Tibial nerve (tissue), 4 donors: ENCODE data around the gene LGI4. TPM values are rescaled to one million over a fixed set of nuclear protein-coding genes. Genes with fewer than 3 reads are reported as not detected.

Experiments
- DNase-seq, 2 donors: peaks; one replicate each; pipeline ENCODE4 v3.0.0-alpha.2; 2019; ENCODE audit warnings: low spot score in 2 of 2
- H3K27ac ChIP-seq, 4 donors: fragments of 200-600 bp; sonication (generic) in 3 of 4; one replicate each; pipeline ENCODE4 v1.5.1; 2017 to 2019; ENCODE audit warnings: mild to moderate bottlenecking in 1 of 4
- H3K27me3 ChIP-seq, 2 donors: fragments of 200-600 bp; sonication (generic) in 1 of 2; one replicate each; pipeline versions ENCODE4 v1.5.1 to v1.6.0; 2017 to 2019
- H3K36me3 ChIP-seq, 3 donors: fragments of 200-600 bp; sonication (generic); one replicate each; pipeline ENCODE4 v1.5.1; 2018 to 2019
- H3K4me1 ChIP-seq, 4 donors: fragments of 200-600 bp; sonication (generic) in 3 of 4; one replicate each; pipeline ENCODE4 v1.5.1; 2017 to 2019
- H3K4me3 ChIP-seq, 4 donors: fragments of 200-600 bp; sonication (generic) in 3 of 4; one replicate each; pipeline ENCODE4 v1.5.1; 2017 to 2019; ENCODE audit warnings: mild to moderate bottlenecking in 1 of 4, moderate library complexity in 1 of 4
- H3K9me3 ChIP-seq, 4 donors: fragments of 200-600 bp; sonication (generic) in 3 of 4; one replicate each; pipeline ENCODE4 v1.5.1; 2017 to 2019
- EP300 ChIP-seq, 2 donors: sonication (generic); formaldehyde crosslinking; IDR thresholded peaks; one replicate each; pipeline ENCODE4 v1.6.1; 2017; ENCODE audit warnings: antibody characterized with exemption in 2 of 2, mild to moderate bottlenecking in 1 of 2
- POLR2A ChIP-seq, 2 donors: fragments of 450-650 bp; IDR thresholded peaks; one replicate each; pipeline ENCODE4 v1.6.1; 2017; ENCODE audit warnings: antibody characterized with exemption in 2 of 2, mild to moderate bottlenecking in 2 of 2, moderate library complexity in 2 of 2
- WGBS, 2 donors: methylation state at CpG; one replicate each; pipeline ENCODE4 v1.1.5; 2018; 5-methylcytosine and 5-hydroxymethylcytosine counted together
- total RNA-seq, 4 donors: library from RNA; depleted of rRNA; stranded (reverse); fragments of >200 nt; gene quantifications; one replicate each; pipeline ENCODE4 v1.1.0, GENCODE V29; 2016
- TF ChIP-seq, protein P1 (sequence below), 5 experiments: fragments of 200-600 bp in 3 of 5; fragments of 450-650 bp in 2 of 5; sonication (generic) in 3 of 5; IDR thresholded peaks; one replicate each; pipeline ENCODE4 v1.5.1; 2016 to 2019; ENCODE audit warnings: antibody characterized with exemption in 5 of 5, mild to moderate bottlenecking in 3 of 5, moderate library complexity in 2 of 5

Gene LGI4
- total RNA-seq, 4 donors from 2014 or later, result 207 to 323 (median 302) TPM

DNA sequence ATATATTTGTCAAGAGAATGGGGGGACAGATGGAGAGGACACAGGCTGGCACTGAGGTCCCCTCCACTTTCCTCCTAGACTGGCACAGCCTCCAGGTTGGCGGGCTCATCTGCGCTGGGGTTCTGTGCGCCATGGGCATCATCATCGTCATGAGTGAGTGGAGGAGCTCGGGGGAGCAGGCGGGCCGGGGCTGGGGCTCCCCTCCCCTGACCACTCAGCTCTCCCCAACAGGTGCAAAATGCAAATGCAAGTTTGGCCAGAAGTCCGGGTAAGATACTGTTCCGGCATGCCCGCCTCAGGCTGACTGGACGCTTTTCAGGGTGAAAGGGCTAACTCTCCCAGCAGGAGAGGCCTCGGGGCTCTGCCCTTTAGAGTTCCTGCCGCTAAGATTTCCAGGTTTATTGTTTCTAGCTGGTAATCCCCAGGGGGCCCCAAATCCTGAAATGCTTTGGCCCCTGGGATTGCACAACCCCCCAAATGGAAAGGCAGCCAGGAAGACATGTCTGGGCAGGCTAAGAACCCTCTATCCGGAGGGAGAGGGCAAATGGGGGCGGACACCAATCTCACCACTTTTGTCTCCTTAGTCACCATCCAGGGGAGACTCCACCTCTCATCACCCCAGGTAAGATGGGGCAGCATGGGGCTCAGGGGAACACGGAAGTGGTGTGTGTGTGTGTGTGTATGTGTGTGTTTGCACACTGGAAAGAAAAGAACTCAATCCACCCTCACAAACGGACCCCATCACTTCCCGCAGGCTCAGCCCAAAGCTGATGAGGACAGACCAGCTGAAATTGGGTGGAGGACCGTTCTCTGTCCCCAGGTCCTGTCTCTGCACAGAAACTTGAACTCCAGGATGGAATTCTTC lies 11.9 kb downstream of the LGI4 start:
- 63 to 65% methylated on average over 18 to 19 of the region's 19 CpGs for WGBS, 2 donors
- Histone ChIP-seq H3K9me3 (no peaks in the 10 kb centered on the region), H3K4me1 (peaks cover 0 to 99% (median 74%) of the 10 kb centered on the region in 4 donors), H3K36me3 (no peaks in the 10 kb centered on the region), H3K27ac (peak overlapping the region; percentile 82 to 99 (median 90)), H3K4me3 (peak overlapping the region in 1 of 4 donors; percentile 6), H3K27me3 (no peaks in the 10 kb centered on the region)
- TF ChIP-seq, protein P1, sequence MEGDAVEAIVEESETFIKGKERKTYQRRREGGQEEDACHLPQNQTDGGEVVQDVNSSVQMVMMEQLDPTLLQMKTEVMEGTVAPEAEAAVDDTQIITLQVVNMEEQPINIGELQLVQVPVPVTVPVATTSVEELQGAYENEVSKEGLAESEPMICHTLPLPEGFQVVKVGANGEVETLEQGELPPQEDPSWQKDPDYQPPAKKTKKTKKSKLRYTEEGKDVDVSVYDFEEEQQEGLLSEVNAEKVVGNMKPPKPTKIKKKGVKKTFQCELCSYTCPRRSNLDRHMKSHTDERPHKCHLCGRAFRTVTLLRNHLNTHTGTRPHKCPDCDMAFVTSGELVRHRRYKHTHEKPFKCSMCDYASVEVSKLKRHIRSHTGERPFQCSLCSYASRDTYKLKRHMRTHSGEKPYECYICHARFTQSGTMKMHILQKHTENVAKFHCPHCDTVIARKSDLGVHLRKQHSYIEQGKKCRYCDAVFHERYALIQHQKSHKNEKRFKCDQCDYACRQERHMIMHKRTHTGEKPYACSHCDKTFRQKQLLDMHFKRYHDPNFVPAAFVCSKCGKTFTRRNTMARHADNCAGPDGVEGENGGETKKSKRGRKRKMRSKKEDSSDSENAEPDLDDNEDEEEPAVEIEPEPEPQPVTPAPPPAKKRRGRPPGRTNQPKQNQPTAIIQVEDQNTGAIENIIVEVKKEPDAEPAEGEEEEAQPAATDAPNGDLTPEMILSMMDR (IDR thresholded peaks at IDR 0.05), result no peak
- TF ChIP-seq EP300 (IDR thresholded peaks at IDR 0.05) (no peak), POLR2A (IDR thresholded peaks at IDR 0.05) (no peak)
- no peak for DNase-seq

DNA sequence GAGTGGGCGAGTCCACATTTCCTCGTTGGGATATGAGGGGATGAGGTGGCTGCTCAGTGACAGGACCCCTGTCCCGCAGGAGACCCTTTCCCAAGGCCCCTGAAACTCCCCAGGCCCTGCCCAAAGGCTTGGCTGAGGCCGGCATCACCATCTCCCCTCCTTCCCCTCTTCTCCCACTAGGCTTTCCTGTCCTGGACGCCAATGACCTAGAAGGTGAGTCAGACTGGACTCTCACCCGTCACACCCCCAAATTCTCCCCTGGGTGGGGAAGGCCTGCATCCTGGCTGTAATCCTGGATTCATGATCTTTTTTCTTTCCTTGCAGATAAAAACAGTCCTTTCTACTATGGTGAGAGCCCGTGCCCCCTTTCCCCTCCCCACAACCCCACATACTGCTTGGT lies 14.0 kb downstream of the LGI4 start:
- Histone ChIP-seq H3K4me3 (no peak overlapping the region), H3K4me1 (peaks cover 0 to 99% (median 63%) of the 10 kb centered on the region in 4 donors), H3K27ac (peak overlapping the region; percentile 82 to 99 (median 90)), H3K27me3 (no peaks in the 10 kb centered on the region), H3K36me3 (no peaks in the 10 kb centered on the region), H3K9me3 (no peaks in the 10 kb centered on the region)
- TF ChIP-seq EP300 (IDR thresholded peaks at IDR 0.05), result no peak
- TF ChIP-seq POLR2A (IDR thresholded peaks at IDR 0.05), result no peak
- TF ChIP-seq, protein P1 (IDR thresholded peaks at IDR 0.05), result no peak
- WGBS, 2 donors, result 53 to 63% methylated on average over 7 of the region's 7 CpGs
- no peak for DNase-seq

DNA sequence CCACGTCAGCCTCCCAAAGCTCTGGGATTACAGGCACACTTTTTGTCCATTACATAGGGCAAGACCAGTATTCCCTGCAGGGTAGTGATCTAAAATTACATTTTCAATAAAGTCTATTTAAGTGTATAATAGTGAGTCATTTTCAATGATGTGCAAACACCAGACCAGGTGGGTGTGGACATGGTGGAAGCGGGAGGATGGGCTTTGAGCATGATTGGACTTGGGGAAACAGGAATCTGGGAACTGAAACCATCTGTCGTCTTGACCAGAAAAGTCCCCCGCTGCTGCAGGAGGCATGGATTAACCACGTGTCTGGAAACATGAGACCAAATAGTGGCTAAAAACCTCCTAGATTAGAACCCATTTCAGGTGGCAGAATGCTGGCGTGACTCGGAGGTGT lies 14.4 kb downstream of the LGI4 start:
- Histone ChIP-seq H3K27ac (peak overlapping the region; percentile 82 to 99 (median 90)), H3K27me3 (no peaks in the 10 kb centered on the region), H3K4me1 (peaks cover 0 to 99% (median 59%) of the 10 kb centered on the region in 4 donors), H3K9me3 (no peaks in the 10 kb centered on the region), H3K4me3 (no peak overlapping the region), H3K36me3 (no peaks in the 10 kb centered on the region)
- DNase-seq, result peak in 1 of 2 donors; percentile 61
- WGBS, 2 donors, result 46 to 56% methylated on average over 7 of the region's 7 CpGs
- TF ChIP-seq, protein P1 (IDR thresholded peaks at IDR 0.05), result no peak
- peak in 1 of 2 donors; percentile 70 for TF ChIP-seq EP300 (IDR thresholded peaks at IDR 0.05)
- TF ChIP-seq POLR2A (IDR thresholded peaks at IDR 0.05), result peak in 1 of 2 donors; percentile 18

DNA sequence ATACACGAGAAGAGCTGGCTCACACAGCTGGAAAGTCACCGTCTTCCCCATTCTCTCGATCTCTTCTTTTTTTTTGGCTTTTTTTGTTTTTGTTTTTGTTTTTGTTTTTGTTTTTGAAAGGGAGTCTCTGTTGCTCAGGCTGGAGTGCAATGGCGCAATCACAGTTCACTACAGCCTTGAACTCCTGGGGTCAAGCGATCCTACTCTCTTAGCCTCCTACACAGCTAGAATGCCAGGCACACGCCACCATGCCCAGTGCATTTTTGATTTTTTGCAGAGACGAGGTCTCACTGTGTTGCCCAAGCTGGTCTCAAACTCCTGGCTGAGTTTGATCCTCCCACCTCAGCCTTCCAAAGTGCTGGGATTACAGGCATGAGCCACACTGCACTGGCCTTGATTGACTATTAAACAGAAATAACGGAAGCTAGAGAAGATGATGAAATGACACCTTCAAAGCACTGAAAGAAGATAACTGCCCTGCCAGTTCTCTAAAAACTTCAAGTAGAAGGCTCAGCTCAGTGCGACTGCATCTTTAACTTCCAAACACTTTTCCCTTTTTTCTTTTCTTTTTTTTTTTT lies 15.2 kb downstream of the LGI4 start:
- no peak overlapping the region for H3K4me3 ChIP-seq
- no peaks in the 10 kb centered on the region for H3K27me3 ChIP-seq
- no peaks in the 10 kb centered on the region for H3K9me3 ChIP-seq
- peak overlapping the region; percentile 82 to 99 (median 90) for H3K27ac ChIP-seq
- DNase-seq, result no peak
- WGBS, 2 donors, result 42 to 61% methylated on average over 9 of the region's 9 CpGs
- peak in 1 of 2 donors; percentile 56 for TF ChIP-seq EP300 (IDR thresholded peaks at IDR 0.05)
- TF ChIP-seq POLR2A (IDR thresholded peaks at IDR 0.05), result no peak
- TF ChIP-seq, protein P1 (IDR thresholded peaks at IDR 0.05), result no peak
- peaks cover 0 to 99% (median 55%) of the 10 kb centered on the region in 4 donors for H3K4me1 ChIP-seq
- no peaks in the 10 kb centered on the region for H3K36me3 ChIP-seq

DNA sequence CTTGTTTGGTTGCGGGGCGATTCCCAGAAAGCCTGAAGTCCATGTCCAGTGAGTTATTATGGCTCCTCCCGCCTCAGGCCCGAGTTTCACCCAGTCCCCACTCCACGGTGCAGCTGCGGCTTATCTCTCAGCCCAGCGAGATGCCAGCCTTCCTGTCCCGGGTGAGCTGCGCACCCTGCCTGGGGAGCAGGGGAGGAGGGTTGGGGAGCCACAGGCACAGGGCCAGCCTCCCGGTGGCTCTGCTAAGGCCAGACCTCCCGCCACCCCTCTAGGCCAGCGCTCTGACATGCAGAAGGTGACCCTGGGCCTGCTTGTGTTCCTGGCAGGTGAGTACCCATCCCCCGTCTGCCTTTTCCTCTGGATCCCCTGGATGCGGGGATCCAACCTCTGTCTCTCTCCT lies 15.8 kb downstream of the LGI4 start:
- Histone ChIP-seq H3K4me1 (peaks cover 0 to 99% (median 53%) of the 10 kb centered on the region in 4 donors), H3K4me3 (no peak overlapping the region), H3K9me3 (no peaks in the 10 kb centered on the region), H3K36me3 (no peaks in the 10 kb centered on the region), H3K27ac (peak overlapping the region; percentile 82 to 99 (median 90)), H3K27me3 (no peaks in the 10 kb centered on the region)
- TF ChIP-seq, protein P1 (IDR thresholded peaks at IDR 0.05), result no peak
- TF ChIP-seq EP300 (IDR thresholded peaks at IDR 0.05) (no peak), POLR2A (IDR thresholded peaks at IDR 0.05) (no peak)
- DNase-seq, result no peak
- WGBS, 2 donors, result 74% methylated on average over 12 to 14 of the region's 14 CpGs
